HG02885 (cell line): Measurements from ENCODE around the gene DNAJC13.
"Not testable (repeated sequence)": the region's sequence is repeated elsewhere in the genome, so short reads cannot be mapped to it uniquely, and the experiment has no call there.

Experiments
- ATAC-seq: cut with Tn5 transposase; IDR thresholded peaks from one replicate; pipeline ENCODE4 v1.9.1; 2021; ENCODE audit warnings: mild to moderate bottlenecking; ENCODE audit not compliant: unreplicated experiment, poor library complexity

DNAJC13 gene, protein sequence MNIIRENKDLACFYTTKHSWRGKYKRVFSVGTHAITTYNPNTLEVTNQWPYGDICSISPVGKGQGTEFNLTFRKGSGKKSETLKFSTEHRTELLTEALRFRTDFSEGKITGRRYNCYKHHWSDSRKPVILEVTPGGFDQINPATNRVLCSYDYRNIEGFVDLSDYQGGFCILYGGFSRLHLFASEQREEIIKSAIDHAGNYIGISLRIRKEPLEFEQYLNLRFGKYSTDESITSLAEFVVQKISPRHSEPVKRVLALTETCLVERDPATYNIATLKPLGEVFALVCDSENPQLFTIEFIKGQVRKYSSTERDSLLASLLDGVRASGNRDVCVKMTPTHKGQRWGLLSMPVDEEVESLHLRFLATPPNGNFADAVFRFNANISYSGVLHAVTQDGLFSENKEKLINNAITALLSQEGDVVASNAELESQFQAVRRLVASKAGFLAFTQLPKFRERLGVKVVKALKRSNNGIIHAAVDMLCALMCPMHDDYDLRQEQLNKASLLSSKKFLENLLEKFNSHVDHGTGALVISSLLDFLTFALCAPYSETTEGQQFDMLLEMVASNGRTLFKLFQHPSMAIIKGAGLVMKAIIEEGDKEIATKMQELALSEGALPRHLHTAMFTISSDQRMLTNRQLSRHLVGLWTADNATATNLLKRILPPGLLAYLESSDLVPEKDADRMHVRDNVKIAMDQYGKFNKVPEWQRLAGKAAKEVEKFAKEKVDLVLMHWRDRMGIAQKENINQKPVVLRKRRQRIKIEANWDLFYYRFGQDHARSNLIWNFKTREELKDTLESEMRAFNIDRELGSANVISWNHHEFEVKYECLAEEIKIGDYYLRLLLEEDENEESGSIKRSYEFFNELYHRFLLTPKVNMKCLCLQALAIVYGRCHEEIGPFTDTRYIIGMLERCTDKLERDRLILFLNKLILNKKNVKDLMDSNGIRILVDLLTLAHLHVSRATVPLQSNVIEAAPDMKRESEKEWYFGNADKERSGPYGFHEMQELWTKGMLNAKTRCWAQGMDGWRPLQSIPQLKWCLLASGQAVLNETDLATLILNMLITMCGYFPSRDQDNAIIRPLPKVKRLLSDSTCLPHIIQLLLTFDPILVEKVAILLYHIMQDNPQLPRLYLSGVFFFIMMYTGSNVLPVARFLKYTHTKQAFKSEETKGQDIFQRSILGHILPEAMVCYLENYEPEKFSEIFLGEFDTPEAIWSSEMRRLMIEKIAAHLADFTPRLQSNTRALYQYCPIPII (N-terminal part only)

DNA sequence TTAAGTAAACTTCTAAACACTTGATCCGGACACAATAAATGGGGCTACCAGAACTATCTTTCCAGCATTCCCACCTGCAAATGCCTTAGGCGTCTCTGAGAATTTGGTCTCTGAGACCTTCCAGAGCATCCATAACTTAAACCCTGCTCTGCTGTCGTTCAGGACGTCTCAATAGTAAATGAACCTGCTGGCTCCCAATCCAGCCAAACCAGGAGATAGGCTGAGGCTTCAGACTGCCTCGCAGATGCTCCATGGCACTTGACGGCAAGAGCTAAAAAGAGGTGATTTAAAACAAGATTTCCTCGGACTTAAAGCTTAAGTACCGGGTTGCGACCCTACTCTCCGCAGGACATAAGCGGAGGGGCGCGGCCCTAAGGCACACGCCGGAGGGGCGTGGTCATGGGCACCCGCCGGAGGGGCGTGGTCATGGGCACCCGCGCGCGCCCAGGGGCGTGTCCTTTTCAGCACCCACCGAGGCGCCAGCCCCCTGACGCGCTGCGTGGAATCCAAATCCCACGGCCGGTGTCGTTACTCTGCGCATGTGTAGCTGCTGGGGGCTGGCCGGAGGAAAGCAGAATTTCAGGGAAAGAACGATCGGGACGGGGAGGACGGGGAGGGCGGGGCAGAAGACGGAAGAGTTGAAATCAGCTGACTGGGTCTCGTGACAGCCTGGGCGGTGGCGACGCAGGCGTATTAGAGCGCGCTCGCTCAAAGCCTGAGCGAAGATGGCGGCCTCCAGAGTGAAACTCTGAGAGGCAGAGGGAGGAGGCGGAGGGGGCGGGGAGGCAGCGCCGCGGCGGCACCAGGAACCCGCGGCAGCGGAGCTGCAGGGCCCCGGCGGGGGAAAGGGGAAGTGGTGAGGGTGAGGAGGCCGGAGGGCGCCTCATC is at the start of gene DNAJC13:
TSS of gene DNAJC13 (plus strand) at position 696 of the 888 bp plus-strand sequence. CDS start 17,049 bp downstream, outside the sequence.
- peak; percentile 88 for ATAC-seq

DNA sequence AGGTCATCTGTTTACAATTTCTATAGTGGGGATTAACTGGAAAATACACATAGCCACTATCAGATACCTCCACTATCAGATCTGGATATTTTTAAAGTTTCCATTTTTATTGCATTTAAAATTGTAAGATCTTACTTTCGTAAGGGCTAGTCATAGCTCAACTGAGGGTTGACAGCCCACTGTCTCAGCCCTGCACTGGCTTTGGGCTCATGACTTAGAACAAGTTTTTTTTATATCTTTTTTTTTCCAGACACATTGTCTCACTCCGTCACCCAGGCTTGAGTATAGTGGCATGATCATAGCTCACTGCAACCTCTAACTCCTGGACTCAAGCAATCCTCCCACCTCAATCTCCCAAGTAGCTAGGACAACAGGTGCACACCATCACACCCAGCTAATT is 48.8 kb upstream of the DNAJC13 start:
- no peak for ATAC-seq

DNA sequence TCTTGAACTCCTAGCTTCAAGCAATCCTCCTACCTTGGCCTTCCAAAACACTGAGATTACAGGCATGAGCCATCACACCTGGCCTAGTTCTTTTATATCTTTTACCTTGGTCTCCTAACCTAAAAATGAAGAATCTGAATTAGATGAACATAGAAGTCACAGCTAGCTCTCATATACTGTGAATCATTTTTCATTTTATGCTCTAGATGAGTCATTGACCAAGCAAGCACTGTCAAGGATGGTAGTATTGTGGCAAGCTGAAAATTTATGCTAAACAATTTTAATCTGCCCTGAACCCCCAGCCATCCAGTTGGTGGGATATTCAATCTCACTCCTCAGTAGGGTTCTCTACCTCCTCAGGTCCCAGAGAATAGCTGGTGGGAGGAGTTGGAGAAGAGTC is 48.3 kb upstream of the DNAJC13 start:
- ATAC-seq: no peak

DNA sequence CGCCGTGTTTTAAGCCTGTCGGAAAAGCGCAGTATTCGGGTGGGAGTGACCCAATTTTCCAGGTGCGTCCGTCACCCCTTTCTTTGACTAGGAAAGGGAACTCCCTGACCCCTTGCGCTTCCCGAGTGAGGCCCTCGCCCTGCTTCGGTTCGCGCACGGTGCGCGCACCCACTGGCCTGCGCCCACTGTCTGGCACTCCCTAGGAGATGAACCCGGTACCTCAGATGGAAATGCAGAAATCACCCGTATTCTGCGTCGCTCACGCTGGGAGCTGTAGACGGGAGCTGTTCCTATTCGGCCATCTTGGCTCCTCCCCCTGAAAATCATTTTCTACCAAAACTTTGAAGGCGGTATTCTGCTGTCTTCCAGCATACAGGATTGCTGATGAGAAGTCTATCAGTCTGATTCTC is 40.4 kb upstream of the DNAJC13 start:
- not testable (repeated sequence) for ATAC-seq

DNA sequence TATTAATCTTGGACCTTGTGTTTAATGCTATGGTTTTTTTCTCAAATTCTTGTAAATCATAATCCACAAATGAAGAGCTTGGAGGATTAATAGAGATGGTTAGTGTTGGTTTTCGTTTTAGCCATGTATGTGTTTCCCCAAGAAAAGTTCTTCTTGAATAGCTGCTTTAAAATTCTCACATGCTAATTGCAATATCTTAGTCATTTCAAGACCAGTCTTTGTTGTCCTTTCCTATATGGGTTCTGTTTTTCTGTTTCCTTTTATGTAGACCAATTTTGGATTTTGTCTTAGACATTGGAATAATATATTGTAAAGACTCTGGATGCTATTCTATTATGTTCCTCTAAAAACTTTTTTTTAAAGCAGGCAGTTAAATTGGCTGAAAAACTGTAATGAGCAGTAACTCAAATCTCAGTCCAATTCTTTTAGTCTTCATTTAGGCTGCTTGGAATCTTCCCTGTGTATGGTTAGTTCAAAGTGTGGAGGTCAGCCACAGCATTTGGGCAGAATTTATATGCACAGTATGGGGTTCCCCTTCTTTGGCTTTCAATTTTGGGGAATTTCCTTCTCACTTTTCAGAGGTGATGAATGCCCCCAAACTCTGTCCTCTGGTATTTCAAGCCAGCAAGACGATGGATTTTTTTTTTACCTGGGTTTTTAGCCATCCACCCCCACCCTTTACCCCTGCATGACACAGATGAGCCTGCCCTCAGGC is 39.1 kb upstream of the DNAJC13 start:
- ATAC-seq: peak; percentile 61

DNA sequence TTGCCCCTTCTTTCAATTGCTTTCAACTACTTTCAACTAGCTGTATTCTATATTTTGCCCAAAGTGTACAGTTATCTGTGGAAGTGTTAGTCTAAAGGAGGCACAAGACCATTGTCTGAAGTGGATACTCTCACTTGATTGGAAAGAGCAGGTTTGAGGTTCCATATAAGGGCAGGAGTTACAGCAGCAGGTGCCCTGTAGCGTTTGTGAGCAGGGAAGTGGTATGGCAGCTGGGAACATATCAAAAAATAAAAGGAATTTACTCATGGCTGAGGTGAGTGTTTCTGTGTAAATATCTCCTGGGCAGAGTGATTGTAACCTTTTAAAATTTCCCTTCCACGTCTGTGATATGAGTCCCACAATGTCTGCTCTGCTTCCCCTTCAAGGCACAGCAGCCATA is 38.5 kb upstream of the DNAJC13 start:
- no peak for ATAC-seq

DNA sequence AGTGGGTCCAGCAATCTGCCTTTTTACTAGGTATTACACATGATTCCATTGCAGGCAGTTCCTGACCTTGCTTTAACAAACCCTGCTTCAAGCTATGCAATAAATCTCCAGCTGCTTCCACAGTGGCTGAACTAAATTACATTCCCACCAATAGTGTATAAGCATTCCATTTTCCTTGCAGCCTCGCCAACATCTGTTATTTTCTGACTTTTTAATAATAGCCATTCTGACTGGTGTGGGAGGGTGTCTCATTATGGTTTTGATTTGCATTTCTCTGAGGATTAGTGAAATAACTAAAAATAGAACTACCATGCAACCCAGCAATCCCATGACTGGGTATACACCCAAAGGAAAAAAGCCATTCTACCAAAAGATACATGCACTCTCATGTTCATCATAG is 36.4 kb upstream of the DNAJC13 start:
- peak; percentile 42 for ATAC-seq

DNA sequence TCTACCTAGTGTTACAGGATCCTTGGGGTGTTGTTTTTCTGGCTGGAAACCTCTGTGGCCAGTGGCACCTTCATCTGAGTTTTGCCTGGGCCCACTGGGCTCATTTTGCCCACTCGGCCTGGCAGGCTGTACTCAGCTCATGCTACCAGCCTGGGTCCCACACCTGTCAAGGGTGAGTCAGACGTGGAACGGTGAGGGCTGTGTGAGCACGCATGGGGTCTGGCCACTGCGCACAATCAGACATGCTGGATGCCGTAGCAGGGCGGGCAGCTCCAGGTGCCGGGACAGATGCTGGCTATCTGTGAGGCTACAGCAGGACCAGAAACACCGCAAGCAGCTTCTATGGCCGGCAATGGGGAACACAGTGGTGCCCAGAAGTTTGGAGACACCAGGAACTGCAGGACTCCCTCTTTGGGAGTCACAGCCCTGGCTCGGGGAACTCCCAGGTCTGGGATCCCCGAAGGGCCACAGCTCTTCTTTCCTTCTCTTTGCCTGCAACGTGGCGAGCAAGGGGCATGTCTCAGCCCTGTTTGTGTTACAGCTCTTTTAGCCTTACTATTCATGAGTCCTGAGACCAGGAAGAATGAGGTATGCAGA is 35.9 kb upstream of the DNAJC13 start:
- peak; percentile 27 for ATAC-seq

DNA sequence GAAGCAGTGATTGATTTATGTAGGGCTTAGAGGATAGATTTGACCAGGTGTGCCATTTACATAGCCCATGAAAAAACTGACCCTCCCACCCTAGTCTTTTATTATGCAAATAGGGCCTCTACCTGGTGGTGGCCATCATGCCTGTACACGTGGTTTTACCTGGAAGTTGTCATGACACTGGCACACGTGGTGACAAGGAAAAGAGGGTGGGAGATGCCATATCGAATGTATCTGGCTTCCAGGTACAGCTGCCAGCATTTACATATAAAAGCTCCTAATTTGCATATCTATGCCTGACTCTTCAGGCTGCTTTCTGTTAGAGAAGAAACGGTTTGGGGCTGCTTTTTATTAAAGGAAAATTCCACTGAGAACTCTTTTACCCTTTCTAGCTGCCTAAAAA is 35.0 kb upstream of the DNAJC13 start:
- ATAC-seq: no peak

DNA sequence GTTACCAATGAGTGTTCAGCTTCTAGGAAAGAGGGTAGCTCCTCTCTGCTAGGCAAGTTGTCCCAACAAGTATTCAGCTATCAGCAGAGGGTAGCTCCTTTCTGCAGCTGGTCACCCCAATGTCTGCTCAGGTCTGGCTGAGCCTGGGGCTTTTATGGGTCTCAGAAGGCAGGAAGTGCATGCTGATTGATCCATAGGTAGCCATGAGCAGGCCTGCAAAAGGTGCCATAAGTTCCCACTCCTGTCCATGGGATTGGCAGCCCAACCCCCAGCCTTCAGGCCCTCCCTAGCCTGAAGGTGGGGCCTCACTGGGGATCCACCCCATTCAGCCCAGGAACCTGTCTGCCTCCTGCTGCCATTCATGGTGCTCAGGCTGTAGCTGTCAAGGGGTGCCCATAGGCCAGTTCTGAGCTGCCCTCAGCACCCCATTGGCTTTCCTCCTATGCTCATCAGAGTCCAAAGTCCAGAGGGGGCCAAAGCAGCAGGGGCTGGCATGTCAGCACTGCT is 34.6 kb upstream of the DNAJC13 start:
- no peak for ATAC-seq

DNA sequence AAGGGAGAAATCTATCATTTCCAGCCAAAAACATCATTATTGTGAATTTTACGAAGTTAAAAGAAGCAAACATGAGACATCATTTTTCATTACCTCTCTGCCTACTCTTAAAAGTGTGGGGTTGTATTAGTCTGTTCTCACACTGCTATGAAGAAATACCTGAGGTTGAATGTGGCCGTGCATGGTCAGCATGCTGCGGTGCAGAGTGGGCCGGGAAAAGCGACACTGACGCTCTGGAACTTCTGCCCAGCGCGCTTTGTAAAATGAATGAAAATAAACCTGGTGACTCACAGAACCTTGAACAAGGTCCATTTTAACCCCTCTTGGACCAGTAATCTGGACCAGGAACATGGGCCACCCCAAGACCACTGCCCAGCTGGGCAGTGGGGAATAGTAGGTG is 31.0 kb upstream of the DNAJC13 start:
- ATAC-seq: no peak

DNA sequence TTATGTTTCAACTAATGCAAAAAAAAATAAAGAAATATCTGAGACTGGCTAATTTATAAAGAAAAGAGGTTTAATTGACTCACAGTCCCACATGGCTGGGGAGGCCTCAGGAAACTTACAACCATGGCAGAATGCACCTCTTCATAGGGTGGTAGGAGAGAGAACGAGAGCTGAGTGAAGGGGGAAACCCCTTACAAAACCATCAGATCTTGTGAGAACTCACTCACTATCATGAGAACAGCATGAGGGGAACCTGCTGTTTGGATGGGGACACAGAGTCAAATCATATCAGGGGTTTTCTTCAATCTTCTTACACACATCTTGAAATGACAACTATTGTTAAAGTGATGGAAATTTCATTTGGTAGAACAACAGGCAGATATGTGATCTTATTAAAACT is 24.6 kb upstream of the DNAJC13 start:
- not testable (repeated sequence) for ATAC-seq

DNA sequence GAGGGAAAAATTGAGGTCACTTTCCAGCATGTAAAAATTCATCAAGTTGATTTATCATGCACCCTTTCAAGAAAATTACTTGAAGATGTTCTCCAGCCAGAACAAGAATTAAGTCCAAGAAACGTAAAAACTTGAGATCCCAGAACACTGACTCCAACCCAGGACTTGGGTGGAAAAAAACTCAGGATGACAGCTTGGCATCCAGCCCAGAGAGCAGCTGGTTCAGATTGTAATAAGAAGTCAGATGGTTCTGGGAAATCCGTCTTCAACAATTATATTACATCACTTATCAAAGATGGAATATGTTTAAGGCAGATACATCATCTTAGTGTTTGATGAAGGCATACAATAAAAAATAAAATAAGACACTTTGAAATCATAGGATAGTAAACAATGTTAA is 23.0 kb upstream of the DNAJC13 start:
- no peak for ATAC-seq

DNA sequence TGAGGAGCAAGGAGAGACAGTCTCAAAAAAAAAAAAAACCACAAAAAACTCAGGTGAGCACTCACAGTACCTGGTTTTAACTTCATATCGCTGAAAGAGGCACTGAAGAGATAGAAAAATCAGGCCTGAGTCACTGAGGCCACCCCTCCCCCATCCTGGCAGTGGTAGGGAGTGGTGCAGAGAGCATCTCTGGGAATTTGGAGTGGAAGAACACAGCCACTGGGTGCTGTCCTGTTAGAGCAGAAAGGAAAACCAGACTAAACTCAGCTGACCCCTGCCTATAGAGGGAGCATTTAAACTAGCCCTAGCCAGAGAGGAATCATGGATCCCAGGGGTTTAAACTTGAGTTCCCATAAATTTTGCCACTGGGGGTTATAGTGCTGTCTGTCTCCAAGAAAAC is 22.2 kb upstream of the DNAJC13 start:
- no peak for ATAC-seq

DNA sequence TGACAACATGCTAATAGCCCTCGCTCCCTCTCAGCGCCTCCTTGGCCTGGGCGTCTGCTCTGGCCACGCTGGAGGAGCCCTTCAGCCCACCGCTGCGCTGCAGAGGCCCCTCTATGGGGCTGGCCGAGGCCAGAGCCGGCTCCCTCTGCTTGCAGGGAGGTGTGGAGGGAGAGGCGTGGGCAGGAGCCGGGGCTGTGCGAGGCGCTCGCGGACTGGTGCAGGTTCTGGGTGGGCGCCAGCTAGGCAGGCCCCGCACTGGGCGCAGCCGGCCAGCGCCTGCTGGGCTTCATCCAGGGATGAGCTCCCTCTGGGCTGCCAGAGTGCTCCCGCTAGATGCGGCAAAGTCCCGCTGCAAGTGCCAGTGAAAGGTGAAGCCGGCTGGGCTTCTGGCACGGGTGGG is 21.0 kb upstream of the DNAJC13 start:
- no peak for ATAC-seq

DNA sequence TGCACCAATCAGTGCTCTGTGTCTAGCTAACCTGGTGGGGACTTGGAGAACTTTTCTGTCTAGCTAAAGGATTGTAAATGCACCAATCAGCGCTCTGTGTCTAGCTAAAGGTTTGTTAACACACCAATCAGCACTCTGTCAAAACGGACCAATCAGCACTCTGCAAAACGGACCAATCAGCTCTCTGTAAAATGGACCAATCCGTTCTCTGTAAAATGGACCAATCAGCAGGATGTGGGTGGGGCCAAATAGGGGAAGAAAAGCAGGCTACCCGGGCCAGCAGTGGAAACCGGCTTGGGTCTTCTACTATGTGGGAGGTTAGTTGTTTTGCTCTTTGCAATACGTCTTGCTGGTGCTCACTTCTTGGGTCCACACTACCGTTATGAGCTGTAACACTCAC is 20.5 kb upstream of the DNAJC13 start:
- not testable (repeated sequence) for ATAC-seq

DNA sequence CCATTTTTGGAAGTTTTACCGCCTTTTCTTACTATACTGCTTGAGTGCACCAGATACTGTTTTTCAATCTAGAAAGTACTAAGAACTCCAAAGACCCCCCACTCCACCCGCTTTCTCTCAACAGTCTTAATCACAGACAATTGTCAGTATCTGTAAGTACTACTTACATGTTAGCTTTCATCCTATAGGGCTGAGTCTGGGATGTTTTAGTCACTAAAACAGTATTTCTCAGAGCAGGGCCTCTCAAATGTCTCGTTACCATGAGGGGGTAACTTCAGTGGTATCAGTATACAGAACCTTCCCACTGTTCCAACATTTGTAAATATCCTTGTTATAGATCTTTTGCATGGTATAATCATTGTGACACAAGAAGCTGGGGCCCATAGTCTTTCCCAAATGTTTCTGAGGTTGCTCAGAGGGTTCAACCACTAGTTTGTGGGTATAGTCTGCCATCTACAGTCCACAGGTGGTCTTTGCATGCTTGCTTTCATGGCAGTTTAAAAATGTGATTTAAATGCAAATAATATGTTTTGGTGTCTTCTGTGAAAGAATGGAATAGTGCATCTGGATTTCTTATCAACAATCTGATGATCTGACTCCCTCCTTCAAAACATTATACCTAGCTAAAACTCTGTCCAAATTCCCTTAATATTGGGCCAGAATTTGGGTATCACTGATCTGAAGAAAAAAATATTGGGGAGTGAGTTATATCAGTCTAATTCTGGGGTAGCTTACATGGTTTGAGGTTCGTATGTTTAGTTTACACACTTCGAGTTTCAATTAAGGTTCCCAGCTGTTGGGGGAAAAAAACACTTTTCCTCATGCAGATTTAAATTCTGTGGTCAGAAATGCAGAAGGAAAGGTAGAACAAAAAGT is 18.0 kb upstream of the DNAJC13 start:
- peak; percentile 63 for ATAC-seq
